Natural killer cell (primary cell): ENCODE measurements around the gene SDHA. TPM values are rescaled to one million over a fixed set of nuclear protein-coding genes. Genes with fewer than 3 reads are reported as not detected.
"Not testable (repeated sequence)": the region's sequence is repeated elsewhere in the genome, so short reads cannot be mapped to it uniquely, and the experiment has no call there.

ENCODE experiments used
- ATAC-seq, 3 donors: fragments of 150-1000 bp in 2 of 3; fragments of 200-7000 bp in 1 of 3; cut with Tn5 transposase; 1 replicate in 1 of 3; 2 replicates in 2 of 3; pipeline ENCODE4 v1.10.0; 2021; ENCODE audit warnings: mild to moderate bottlenecking in 2 of 3, moderate library complexity in 2 of 3
- DNase-seq, 2 donors: peaks; one replicate each; pipeline versions ENCODE4 v3.0.0 to v3.0.0-alpha.2; 2013 to 2021; ENCODE audit warnings: mixed read lengths in 1 of 2
- H3K27ac ChIP-seq: one replicate; pipeline ENCODE4 v1.5.1; 2013; ENCODE audit warnings: mild to moderate bottlenecking, low read length
- H3K27me3 ChIP-seq: one replicate; pipeline ENCODE4 v1.6.1; 2013; ENCODE audit warnings: low read length; ENCODE audit not compliant: control insufficient read depth, insufficient read depth
- H3K36me3 ChIP-seq: one replicate; pipeline ENCODE4 v1.6.1; 2013; ENCODE audit warnings: low read length; ENCODE audit not compliant: control insufficient read depth, insufficient read depth
- H3K4me1 ChIP-seq: one replicate; pipeline ENCODE4 v1.6.1; 2013; ENCODE audit warnings: low read length; ENCODE audit not compliant: control insufficient read depth, insufficient read depth
- H3K4me3 ChIP-seq: one replicate; pipeline ENCODE4 v1.5.1; 2013; ENCODE audit warnings: low read length
- H3K9me3 ChIP-seq: one replicate; pipeline ENCODE4 v1.6.1; 2013; ENCODE audit warnings: low read length; ENCODE audit not compliant: control insufficient read depth, insufficient read depth
- H3K27ac Mint-ChIP-seq, 2 donors: one replicate each; pipeline ENCODE4 v1.8.0; 2022; ENCODE audit warnings: mild to moderate bottlenecking in 2 of 2, mixed read lengths in 2 of 2, moderate library complexity in 1 of 2
- H3K27me3 Mint-ChIP-seq, 2 donors: one replicate each; pipeline ENCODE4 v1.8.0; 2022; ENCODE audit warnings: low read depth in 2 of 2, mixed read lengths in 2 of 2
- H3K36me3 Mint-ChIP-seq: one replicate; pipeline ENCODE4 v1.8.0; 2022; ENCODE audit warnings: mixed read lengths
- H3K4me1 Mint-ChIP-seq, 2 donors: one replicate each; pipeline ENCODE4 v1.8.0; 2022; ENCODE audit warnings: mixed read lengths in 2 of 2
- H3K4me3 Mint-ChIP-seq: one replicate; pipeline ENCODE4 v1.8.0; 2022; ENCODE audit warnings: mild to moderate bottlenecking, moderate library complexity, mixed read lengths
- H3K9me3 Mint-ChIP-seq, 2 donors: one replicate each; pipeline ENCODE4 v1.8.0; 2022; ENCODE audit warnings: mixed read lengths in 2 of 2
- CTCF ChIP-seq: fragments of 200-600 bp; IDR thresholded peaks from one replicate; pipeline ENCODE4 v1.8.0; 2022; ENCODE audit warnings: antibody characterized with exemption
- WGBS: methylation state at CpG from one replicate; pipeline ENCODE4 v1.1.7; 2013; ENCODE audit warnings: missing lambda C conversion rate; ENCODE audit not compliant: insufficient coverage; 5-methylcytosine and 5-hydroxymethylcytosine counted together
- intact Hi-C: fragments of 100-400 bp; cut with micrococcal nuclease; formaldehyde crosslinking; loops from one replicate; pipeline ENCODE4 v1.14.2; 2022
- total RNA-seq, 4 donors: library from RNA; stranded (reverse); fragments of 120-200 nt in 1 of 4; gene quantifications; one replicate each; pipeline versions ENCODE4 v1.2.3 to v1.2.4, GENCODE V29; 2013 to 2022

Gene SDHA
- total RNA-seq, 3 donors from 2014 or later (not counting 1 experiment from before 2014, with no cell fraction given), result 173 to 183 (median 173) TPM

GRCh38 chr5:257148-257547 is 39.0 kb downstream of the SDHA start:
- no peaks in the 10 kb centered on the region for H3K36me3 Mint-ChIP-seq
- H3K27ac Mint-ChIP-seq, result no peak overlapping the region
- H3K4me1 Mint-ChIP-seq, result peaks cover 0 to 7% of the 10 kb centered on the region in 2 donors
- H3K9me3 Mint-ChIP-seq, result no peaks in the 10 kb centered on the region
- H3K4me3 Mint-ChIP-seq, result no peak overlapping the region
- DNase-seq, result no peak
- 98% methylated on average over 13 of the region's 13 CpGs for WGBS
- ATAC-seq, result no peak
- no peaks in the 10 kb centered on the region for H3K27me3 Mint-ChIP-seq
- Histone ChIP-seq H3K9me3 (no peaks in the 10 kb centered on the region), H3K27ac (no peak overlapping the region), H3K36me3 (peaks cover 28% of the 10 kb centered on the region), H3K27me3 (no peaks in the 10 kb centered on the region), H3K4me3 (no peak overlapping the region), H3K4me1 (no peaks in the 10 kb centered on the region)
- intact Hi-C loops, result no loop called here
- no peak for TF ChIP-seq CTCF

DNA sequence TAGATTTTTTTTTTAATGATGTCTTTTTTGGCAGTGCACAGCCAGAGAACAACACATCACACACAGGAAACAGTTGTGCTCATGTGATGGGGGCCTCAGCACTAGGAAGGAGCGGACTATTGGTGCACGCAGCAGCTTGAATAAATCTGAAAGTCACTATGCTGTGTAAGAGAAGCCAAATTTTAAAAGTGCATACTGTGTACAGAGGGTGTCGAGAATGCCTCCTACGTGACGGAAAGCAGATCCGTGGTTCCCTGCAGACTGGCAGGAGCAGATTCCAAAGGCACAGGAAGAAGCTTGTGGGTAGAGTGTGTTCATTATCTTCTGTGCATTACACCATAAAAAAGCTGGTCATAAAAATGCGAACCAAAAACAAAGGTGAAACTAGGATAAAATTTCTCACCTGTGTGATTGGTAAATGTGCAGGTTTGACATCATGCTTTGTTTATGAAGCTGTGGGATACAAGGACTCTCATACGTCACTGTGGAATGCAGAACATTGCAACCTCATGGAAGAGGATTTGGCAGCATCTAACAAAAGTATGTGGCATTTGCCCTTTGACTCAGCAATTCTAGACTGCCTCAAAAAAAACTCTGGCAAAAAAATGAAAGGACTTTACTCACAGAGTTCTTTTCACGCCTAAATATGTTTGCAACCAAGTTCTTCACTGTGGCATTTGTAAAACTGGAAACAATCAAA is 45.3 kb downstream of the SDHA start:
- H3K27ac ChIP-seq, H3K4me1 Mint-ChIP-seq, intact Hi-C loops, H3K4me3 ChIP-seq, H3K4me3 Mint-ChIP-seq, ATAC-seq, H3K27ac Mint-ChIP-seq, H3K9me3 Mint-ChIP-seq, H3K27me3 Mint-ChIP-seq, H3K9me3 ChIP-seq, DNase-seq, H3K4me1 ChIP-seq, H3K27me3 ChIP-seq, H3K36me3 Mint-ChIP-seq: not testable (repeated sequence)
- H3K36me3 ChIP-seq, result peaks cover 16% of the 10 kb centered on the region
- 86% methylated on average over 9 of the region's 9 CpGs for WGBS

DNA sequence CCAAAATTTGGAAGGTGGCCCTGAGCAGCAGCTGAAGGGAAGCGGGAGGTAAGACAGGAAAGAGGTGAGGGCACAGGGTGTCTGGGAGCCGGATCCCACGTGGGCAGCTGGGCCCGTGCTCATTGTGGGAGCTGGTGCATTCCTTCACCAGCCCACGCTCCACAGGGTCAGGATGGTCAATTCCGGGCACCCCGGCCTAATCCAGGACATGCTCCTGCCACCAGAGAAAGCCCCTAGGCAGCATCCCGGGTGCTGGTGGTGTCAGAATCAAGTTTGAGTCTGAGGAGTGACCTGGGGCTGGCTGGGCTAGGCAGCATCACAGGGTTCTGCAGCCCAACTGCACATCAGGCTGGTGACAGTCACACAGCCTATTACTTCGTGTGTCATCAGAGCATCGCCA is 46.2 kb downstream of the SDHA start:
- no peak overlapping the region for H3K4me3 ChIP-seq
- H3K4me1 ChIP-seq, result no peaks in the 10 kb centered on the region
- Mint-ChIP-seq H3K36me3 (no peaks in the 10 kb centered on the region), H3K4me3 (no peak overlapping the region), H3K27ac (no peak overlapping the region), H3K9me3 (no peaks in the 10 kb centered on the region), H3K4me1 (no peaks in the 10 kb centered on the region), H3K27me3 (no peaks in the 10 kb centered on the region)
- intact Hi-C loops, result no loop called here
- ATAC-seq, result no peak
- no peaks in the 10 kb centered on the region for H3K27me3 ChIP-seq
- no peak overlapping the region for H3K27ac ChIP-seq
- no peak for TF ChIP-seq CTCF
- H3K9me3 ChIP-seq, result no peaks in the 10 kb centered on the region
- peaks cover 16% of the 10 kb centered on the region for H3K36me3 ChIP-seq
- WGBS, result 86% methylated on average over 10 of the region's 10 CpGs
- no peak for DNase-seq

DNA sequence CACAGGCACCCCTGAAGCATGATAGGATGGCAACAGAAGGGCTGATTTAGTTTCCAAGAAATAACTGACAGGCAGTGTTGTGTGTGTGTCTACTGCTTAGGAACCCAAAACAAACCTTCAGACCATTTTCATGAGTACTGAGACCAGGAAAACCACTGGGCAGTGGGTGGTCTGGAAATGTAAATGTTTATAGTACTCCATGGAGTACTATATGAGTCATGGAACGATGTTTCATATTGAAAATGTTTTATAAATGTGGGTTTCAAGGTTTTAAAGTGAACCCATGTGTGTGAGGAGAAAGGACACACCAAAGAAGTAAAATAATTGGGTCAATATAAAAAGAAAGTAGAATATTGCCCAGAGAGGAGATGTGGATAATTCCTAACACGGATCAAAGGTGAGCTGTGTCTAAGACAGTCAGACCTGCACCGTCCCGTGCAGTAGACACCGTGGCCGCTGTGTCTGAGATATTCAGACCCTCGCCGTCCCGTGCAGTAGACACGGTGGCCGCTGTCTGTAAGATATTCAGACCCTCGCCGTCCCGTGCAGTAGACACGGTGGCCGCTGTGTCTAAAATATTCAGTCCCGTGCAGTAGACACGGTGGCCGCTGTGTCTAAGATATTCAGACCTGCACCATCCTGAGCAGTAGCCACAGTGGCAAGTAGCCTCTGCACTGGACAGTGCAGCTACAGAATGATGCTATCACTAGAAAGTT is 48.3 kb downstream of the SDHA start:
- H3K9me3 ChIP-seq, H3K4me1 ChIP-seq, DNase-seq, H3K27me3 Mint-ChIP-seq, H3K4me3 Mint-ChIP-seq, H3K36me3 Mint-ChIP-seq, H3K27ac ChIP-seq, intact Hi-C loops, H3K27ac Mint-ChIP-seq, H3K9me3 Mint-ChIP-seq, H3K27me3 ChIP-seq, H3K4me3 ChIP-seq: not testable (repeated sequence)
- H3K4me1 Mint-ChIP-seq, result peaks cover 8 to 13% of the 10 kb centered on the region in 2 donors
- WGBS, result 97% methylated on average over 19 of the region's 19 CpGs
- peak in 1 of 3 donors; percentile 45 for ATAC-seq
- H3K36me3 ChIP-seq, result peaks cover 16% of the 10 kb centered on the region
